HAP-1 (cell line): ENCODE results near the gene CAND1.

Source experiments
- DNase-seq, 2 experiments: peaks; one replicate each; pipeline ENCODE4 v3.0.0-alpha.2; 2016 to 2020; ENCODE audit warnings: low spot score in 2 of 2
- H3K27me3 ChIP-seq: fragments of 250-450 bp; sonication (Bioruptor Pico); 2 replicates; pipeline ENCODE4 v1.5.1; 2020; ENCODE audit warnings: low read depth, mild to moderate bottlenecking, moderate library complexity
- H3K36me3 ChIP-seq: fragments of 250-450 bp; sonication (Bioruptor Pico); replicated peaks from 2 replicates; pipeline ENCODE4 v1.5.1; 2020; ENCODE audit warnings: mild to moderate bottlenecking
- H3K4me1 ChIP-seq: fragments of 250-450 bp; sonication (Bioruptor Pico); 2 replicates; pipeline ENCODE4 v1.5.1; 2020; ENCODE audit warnings: mild to moderate bottlenecking
- H3K4me3 ChIP-seq: fragments of 250-450 bp; sonication (Bioruptor Pico); 2 replicates; pipeline ENCODE4 v1.5.1; 2020; ENCODE audit warnings: mild to moderate bottlenecking, moderate library complexity
- H3K9me3 ChIP-seq: fragments of 250-450 bp; sonication (Bioruptor Pico); 2 replicates; pipeline ENCODE4 v1.5.1; 2020; ENCODE audit warnings: mild to moderate bottlenecking, moderate library complexity
- in situ Hi-C: fragments of 300-500 bp; cut with MboI; formaldehyde crosslinking; loops from 3 replicates; pipeline ENCODE4 v1.14.3; 2020; ENCODE audit warnings: low sequenced_read_pairs, inconsistent platforms, mixed read lengths

Gene CAND1

DNA sequence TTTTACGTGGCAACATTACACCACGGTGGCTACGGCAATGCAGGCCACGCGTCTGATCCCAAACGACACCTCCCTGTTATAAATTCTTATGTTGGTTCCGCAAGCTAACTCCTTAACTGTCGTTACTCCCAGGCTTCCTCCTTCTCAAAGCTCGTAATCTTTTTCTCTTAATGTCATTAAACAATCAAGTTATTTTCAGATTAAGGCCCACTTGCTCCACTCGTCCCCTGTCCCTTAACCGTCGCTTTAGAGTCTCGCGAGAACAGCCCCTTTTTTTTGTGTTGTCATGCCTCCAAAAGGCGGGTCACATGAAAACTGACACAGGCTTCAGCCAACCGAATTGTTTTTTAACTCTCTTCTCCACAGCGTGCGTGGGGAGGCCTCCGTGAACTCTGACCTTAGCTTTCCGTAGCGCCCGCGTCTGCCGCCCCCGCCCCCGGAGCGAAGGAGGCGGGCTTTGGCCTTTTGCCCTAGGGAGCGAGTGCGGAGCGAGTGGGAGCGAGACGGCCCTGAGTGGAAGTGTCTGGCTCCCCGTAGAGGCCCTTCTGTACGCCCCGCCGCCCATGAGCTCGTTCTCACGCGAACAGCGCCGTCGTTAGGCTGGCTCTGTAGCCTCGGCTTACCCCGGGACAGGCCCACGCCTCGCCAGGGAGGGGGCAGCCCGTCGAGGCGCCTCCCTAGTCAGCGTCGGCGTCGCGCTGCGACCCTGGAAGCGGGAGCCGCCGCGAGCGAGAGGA, at the start of gene CAND1:
CAND1 (plus strand) TSS at position 463 of the 737 bp plus-strand sequence. CDS start 360 bp downstream, outside the sequence.
- DNase-seq = peak; percentile 94 to 95
- in situ Hi-C loops = no loop called here
- peaks cover 9% of the 10 kb centered on the region; the same call in 1 of the 2 replicates for H3K36me3 ChIP-seq
- H3K27me3 ChIP-seq = no peaks in the 10 kb centered on the region
- H3K9me3 ChIP-seq = no peaks in the 10 kb centered on the region
- peaks cover 15% of the 10 kb centered on the region for H3K4me1 ChIP-seq
- H3K4me3 ChIP-seq = peak within 1 kb of the TSS; percentile 83

DNA sequence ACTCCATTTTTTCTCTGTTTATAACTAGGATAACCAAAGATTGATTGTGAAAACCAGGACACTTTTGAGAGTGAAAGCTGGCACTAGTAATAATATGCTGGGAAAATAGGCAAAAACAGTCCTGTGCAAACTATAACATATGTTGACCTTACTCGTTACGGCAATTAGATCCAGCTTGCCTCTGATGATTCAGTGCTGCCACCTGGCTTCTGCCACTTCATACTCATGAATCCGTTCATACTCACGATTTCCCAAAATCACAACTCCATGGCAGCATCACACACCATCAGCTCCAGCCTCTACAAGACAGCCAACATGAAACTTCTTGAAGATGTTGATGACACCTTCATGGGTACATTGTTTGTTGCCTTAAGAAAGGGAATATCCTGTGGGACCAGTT, 49.1 kb upstream of the CAND1 start:
- no peaks in the 10 kb centered on the region for H3K4me1 ChIP-seq
- in situ Hi-C loops = no loop called here
- H3K27me3 ChIP-seq = no peaks in the 10 kb centered on the region; the same call in 1 of the 2 replicates
- H3K36me3 ChIP-seq = no peaks in the 10 kb centered on the region
- H3K9me3 ChIP-seq = no peaks in the 10 kb centered on the region
- H3K4me3 ChIP-seq = no peak overlapping the region
- DNase-seq = peak in 1 of 2 experiments; percentile 10

DNA sequence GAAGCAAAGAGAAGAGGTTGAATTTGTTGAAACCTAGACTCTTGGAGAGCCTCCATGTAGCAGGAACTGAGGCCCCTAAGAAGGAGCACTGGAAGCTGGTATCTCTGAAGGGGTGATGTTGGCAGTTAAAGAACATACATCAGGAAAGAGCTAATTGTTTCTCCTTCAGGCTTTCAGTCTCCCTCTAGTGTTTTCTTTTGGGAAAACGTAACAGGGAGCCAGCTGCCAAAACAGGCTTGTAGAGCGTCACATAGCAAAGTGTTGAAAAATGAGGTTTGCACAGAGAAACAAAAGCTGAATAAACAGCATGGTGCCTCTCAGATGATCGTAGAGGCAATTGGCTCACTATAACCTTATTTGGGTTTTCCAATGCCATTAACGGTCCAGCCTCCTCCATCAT, 46.9 kb upstream of the CAND1 start:
- Histone ChIP-seq H3K27me3 (no peaks in the 10 kb centered on the region; the same call in 1 of the 2 replicates), H3K9me3 (no peaks in the 10 kb centered on the region), H3K4me3 (no peak overlapping the region), H3K36me3 (no peaks in the 10 kb centered on the region), H3K4me1 (no peaks in the 10 kb centered on the region)
- in situ Hi-C loops = no loop called here
- no peak for DNase-seq

DNA sequence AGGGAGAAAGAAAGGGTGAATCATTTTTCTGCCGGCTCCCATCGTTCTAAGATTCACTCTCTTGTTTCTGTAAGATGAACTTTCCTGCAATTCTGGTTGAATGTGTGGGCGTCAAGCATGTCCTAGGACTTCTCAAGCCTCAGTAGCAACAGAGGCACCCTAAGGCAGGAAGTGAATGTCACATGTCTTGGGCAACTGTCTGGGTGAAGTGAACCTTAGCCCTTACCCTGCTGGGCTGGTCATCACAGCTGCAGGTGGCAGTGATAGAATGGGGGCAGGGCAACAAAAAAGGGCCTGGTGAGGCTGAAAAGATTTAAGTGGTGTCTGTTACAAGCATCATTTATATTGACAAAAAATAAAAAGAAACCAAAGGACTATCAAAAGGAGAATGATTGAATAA, 45.9 kb upstream of the CAND1 start:
- DNase-seq = no peak
- in situ Hi-C loops = no loop called here

DNA sequence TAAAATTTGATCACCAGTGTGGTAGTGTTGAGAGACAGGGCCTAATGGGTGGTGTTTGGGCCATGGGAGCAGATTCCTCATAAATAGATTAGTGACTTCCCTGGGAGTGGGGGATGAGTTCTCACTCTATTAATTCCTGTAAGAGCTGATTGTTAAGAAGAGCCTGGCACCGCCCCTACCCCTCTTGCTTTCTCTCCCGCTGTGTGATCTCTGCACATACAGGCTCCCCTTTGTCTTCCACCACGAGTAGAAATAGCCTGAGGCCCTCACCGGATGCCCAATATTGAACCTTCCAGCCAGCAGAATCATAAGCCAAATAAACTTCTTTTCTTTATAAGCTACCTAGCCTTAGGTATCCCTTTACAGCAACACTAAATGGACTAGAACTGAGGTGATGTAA, 31.9 kb upstream of the CAND1 start:
- no peaks in the 10 kb centered on the region for H3K9me3 ChIP-seq
- no peaks in the 10 kb centered on the region for H3K4me1 ChIP-seq
- no peaks in the 10 kb centered on the region for H3K36me3 ChIP-seq
- no peak overlapping the region for H3K4me3 ChIP-seq
- H3K27me3 ChIP-seq = no peaks in the 10 kb centered on the region
- in situ Hi-C loops = no loop called here
- peak in 1 of 2 experiments; percentile 15 for DNase-seq

More for the DNA sequence above, 45.9 kb upstream of the CAND1 start:
- Histone ChIP-seq H3K4me1 (no peaks in the 10 kb centered on the region), H3K27me3 (no peaks in the 10 kb centered on the region; the same call in 1 of the 2 replicates), H3K36me3 (no peaks in the 10 kb centered on the region), H3K4me3 (no peak overlapping the region), H3K9me3 (no peaks in the 10 kb centered on the region)

DNA sequence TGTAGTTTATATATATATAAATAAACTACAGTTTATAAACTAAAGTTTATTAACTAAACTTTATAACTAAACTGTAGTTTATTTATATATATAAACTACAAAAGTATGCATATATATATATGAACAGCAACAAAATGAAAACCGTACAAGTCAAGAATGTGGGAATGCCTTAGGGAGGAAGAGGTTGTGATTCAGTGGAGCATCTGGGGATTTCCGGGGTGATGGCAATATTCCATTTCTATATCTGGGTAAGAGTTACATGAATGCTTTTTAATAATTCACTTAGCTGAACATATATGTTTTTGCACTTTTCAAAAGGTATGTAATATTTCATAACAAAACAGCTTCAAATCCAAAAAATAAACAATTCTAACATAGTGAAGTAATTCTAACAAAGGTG, 30.1 kb upstream of the CAND1 start:
- Histone ChIP-seq H3K4me3 (no peak overlapping the region), H3K4me1 (no peaks in the 10 kb centered on the region), H3K27me3 (no peaks in the 10 kb centered on the region; the same call in 1 of the 2 replicates), H3K36me3 (no peaks in the 10 kb centered on the region), H3K9me3 (no peaks in the 10 kb centered on the region)
- no peak for DNase-seq
- in situ Hi-C loops = no loop called here

DNA sequence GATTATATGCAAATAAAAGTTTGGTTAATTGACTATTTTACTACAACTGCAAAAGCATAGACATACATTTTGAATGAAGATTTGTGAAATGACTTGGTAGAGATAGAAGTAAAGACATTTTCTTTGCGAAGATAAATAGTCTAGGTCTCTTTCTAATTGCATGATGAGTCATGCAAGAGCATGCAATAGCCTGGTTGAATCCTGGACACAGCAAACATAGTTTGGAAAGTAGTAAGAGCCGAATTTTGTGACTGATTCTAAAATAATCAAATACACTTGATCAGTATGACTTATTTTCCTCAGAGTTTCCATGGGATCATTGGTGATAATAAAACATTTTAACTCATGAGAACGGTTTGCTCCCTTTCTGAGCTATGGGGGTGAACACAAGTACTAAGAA, 27.7 kb upstream of the CAND1 start:
- DNase-seq = no peak
- Histone ChIP-seq H3K4me1 (no peaks in the 10 kb centered on the region), H3K36me3 (no peaks in the 10 kb centered on the region), H3K4me3 (no peak overlapping the region), H3K9me3 (no peaks in the 10 kb centered on the region), H3K27me3 (no peaks in the 10 kb centered on the region; the same call in 1 of the 2 replicates)
- in situ Hi-C loops = no loop called here

DNA sequence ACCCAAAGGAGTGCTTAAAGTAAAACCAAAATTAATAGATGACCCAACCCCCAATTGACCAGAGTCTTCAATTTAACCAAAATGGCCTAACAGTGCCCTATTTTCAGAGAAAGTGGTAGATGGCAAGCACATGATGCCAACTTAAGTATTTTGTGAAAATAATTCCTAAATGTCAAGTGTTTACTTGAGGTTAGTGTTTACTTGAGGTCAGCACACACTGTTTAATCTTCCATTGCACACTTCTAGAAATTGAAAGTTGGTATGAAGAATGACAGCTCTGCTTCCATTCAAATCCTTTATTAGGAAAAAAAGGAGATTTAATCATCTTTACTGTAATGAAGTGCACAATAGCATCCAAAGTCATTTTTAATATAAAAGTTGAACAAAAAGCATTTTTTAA, 25.9 kb upstream of the CAND1 start:
- H3K9me3 ChIP-seq = no peaks in the 10 kb centered on the region

DNA sequence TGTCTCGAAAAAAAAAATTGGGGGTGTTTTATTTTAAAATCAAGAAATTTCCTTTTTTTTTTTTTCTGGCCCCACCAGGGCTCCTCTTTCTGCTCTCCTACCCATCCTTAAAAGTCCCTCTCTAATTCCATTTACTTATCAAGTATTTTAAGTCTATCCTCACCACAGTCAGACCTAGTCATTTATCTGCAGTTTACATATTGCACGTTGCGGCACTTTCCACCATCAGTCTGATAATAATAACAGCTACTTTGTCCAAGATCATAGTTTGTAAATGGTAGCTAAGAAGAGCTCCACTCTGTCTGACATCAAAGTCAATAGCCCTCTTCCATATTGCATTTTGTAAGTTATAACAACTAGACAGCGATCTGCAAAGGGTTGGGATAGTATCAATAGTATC, 23.6 kb upstream of the CAND1 start:
- H3K4me3 ChIP-seq = no peak overlapping the region
- in situ Hi-C loops = no loop called here
- no peaks in the 10 kb centered on the region for H3K4me1 ChIP-seq
- H3K36me3 ChIP-seq = no peaks in the 10 kb centered on the region
- no peak for DNase-seq
- peaks cover 2% of the 10 kb centered on the region; the same call in 1 of the 2 replicates for H3K27me3 ChIP-seq
- H3K9me3 ChIP-seq = no peaks in the 10 kb centered on the region

More for the DNA sequence above, 25.9 kb upstream of the CAND1 start:
- H3K4me1 ChIP-seq = no peaks in the 10 kb centered on the region
- in situ Hi-C loops = no loop called here
- H3K4me3 ChIP-seq = no peak overlapping the region
- H3K36me3 ChIP-seq = no peaks in the 10 kb centered on the region
- DNase-seq = no peak
- no peaks in the 10 kb centered on the region; the same call in 1 of the 2 replicates for H3K27me3 ChIP-seq

DNA sequence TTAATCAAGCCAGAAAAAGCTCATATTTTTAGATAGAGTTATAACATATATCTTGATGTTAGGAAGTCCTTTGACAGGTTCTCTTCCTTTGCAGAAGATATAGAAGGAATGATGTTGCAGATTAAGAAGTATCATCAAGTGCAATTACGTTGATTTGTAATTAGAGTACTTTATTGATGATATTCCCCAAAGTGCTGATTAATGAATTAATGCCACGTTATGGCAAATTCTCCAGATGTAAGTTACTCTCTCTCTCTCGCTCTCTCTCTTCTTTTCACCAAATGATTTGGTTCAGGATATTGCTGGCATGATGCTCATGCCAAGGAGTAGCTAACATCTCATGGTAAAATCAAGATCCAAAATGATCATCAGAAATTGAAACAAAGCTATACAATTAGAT, 18.1 kb upstream of the CAND1 start:
- Histone ChIP-seq H3K4me1 (no peaks in the 10 kb centered on the region), H3K36me3 (no peaks in the 10 kb centered on the region), H3K4me3 (no peak overlapping the region), H3K27me3 (0 out of 2 replicates have a peak, but pooled peaks cover 4% of the 10 kb centered on the region), H3K9me3 (no peaks in the 10 kb centered on the region)
- DNase-seq = no peak
- in situ Hi-C loops = no loop called here

DNA sequence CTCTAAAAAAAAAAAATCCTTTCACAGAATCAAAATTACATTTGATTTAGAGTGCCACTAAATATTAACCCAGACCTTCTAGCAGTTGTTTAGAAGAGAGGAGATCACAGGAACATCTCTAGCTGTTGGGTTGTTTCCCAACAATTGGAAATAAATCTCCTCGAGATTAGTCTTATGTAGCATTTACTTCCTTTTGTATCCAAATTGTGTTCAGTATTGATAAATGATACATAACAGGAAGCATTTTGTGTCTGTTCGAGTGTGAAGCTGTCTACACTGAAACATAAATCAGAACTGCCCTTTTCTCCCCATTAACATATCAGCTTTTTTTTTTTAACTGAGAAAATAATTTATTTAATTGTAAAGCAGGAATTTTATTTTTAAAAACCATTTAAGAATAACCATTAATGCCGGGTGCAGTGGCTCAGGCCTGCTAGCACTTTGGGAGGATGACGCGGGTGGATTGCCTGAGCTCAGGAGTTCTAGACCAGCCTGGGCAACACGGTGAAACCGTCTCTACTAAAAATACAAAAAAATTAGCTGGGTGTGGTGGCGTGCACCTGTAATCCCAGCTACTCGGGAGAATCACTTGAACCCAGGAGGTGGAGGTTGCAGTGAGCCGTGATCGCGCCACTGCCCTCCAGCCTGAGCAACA, 14.7 kb upstream of the CAND1 start:
- Histone ChIP-seq H3K36me3 (no peaks in the 10 kb centered on the region), H3K4me1 (no peaks in the 10 kb centered on the region), H3K4me3 (no peak overlapping the region), H3K27me3 (0 out of 2 replicates have a peak, but pooled peaks cover 4% of the 10 kb centered on the region), H3K9me3 (no peaks in the 10 kb centered on the region)
- DNase-seq = no peak
- in situ Hi-C loops = no loop called here

DNA sequence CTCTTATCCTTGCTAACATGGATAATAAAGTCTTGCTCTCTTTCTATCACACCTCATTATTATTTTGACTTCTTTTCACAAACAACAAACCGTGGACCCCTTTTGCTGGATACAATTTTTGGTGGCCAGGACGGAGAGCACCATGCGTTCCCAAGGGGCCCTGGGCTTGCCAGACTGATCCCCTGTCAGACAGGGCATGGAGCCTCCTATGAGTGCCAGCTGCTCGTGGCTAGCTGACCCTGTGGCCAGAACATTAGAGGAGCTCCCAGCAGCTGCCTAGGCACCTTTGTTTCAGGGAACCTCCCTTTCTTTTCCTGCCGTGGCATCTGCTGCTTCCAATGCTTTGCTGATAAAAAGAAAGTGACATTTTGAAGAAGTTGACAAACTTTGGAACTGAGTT, 12.5 kb upstream of the CAND1 start:
- no peak for DNase-seq
- H3K4me3 ChIP-seq = no peak overlapping the region
- no peaks in the 10 kb centered on the region for H3K36me3 ChIP-seq
- no peaks in the 10 kb centered on the region for H3K9me3 ChIP-seq
- no peaks in the 10 kb centered on the region for H3K4me1 ChIP-seq
- H3K27me3 ChIP-seq = no peaks in the 10 kb centered on the region
- in situ Hi-C loops = no loop called here

DNA sequence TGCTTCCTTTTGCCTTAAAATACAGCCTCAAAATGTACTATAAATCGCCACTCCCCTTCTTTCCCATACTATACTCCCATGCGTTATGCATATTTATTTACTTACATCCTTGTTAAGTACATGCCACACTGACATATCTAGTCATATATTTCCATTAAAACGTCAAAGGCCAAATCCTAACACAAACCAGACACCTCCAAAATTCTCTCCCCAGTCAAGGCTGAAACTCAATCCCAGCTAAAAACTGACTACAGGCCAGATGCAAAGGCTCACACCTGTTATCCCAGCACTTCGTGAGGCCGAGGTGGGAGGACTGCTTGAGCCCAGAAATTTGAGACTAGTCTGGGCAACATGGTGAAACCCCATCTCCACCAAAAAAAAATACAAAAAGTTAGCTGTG, 5.7 kb upstream of the CAND1 start:
- DNase-seq = no peak
- no peaks in the 10 kb centered on the region for H3K9me3 ChIP-seq
- H3K36me3 ChIP-seq = 0 out of 2 replicates have a peak, but pooled peaks cover 2% of the 10 kb centered on the region
- peaks cover 7% of the 10 kb centered on the region for H3K4me1 ChIP-seq
- in situ Hi-C loops = no loop called here
- no peak overlapping the region for H3K4me3 ChIP-seq
- H3K27me3 ChIP-seq = no peaks in the 10 kb centered on the region

DNA sequence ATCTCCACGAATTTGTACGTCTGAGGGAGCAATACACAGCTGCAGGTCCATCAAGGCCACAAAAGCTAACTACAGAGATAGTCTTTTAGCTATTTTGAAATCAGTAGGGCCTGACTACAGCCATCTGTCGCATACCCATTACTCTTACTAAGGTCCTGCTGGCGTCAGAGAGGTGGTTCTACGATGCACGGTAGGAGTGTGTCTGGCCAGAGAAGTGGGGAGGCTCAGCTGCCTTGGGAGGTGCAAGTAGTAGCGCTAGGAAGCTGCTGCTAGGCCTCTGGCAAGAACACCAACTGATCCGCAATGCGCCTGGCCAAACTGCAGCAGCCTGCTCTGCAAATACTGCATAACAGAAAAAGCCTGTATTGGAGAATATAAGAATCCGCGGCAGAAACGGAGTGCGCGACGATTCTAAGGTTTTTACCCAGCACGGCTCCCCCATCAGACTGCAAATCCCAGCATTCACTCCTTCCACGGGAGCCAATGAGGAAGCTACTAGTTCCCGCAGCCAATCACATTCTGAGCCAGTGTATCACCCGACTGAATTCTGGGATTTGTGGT, 743 bp upstream of the CAND1 start:
- peaks cover 12% of the 10 kb centered on the region for H3K4me1 ChIP-seq
- H3K4me3 ChIP-seq = peak overlapping the region; percentile 83
- H3K27me3 ChIP-seq = no peaks in the 10 kb centered on the region
- peaks cover 7% of the 10 kb centered on the region; the same call in 1 of the 2 replicates for H3K36me3 ChIP-seq
- in situ Hi-C loops = no loop called here
- no peaks in the 10 kb centered on the region for H3K9me3 ChIP-seq
- peak; percentile 91 to 96 for DNase-seq
